GM11168 (cell line): ENCODE data around the gene HTT.

Experiments used
- in situ Hi-C: fragments of 300-500 bp; cut with MboI; formaldehyde crosslinking; loops from one replicate; pipeline ENCODE4 v1.12.0; 2022; ENCODE audit warnings: low sequenced_read_pairs; ENCODE audit not compliant: unreplicated experiment

Gene HTT

DNA sequence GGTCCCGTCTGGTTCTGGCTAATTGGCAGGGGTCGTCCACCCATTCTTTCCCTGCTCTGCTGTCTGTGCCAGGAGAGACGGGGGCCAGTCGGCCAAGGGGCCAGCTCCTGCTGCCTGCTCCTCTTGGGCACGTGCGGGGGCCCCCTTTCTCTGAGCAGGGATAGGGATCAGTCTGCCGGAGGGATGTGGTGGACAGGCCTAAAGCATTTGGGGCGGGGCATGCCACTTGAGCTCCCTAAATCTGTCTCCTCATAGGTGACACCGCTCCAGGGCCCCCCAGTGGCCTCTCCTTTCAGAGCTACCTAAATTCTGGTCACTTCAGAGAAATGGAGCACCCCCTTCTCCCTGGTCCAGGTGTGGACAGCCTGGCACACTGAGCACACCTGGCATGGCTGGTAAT, 170.3 kb downstream of the HTT start:
- in situ Hi-C loops = no loop called here

GRCh38 chr4:3245676-3246075, 171.2 kb downstream of the HTT start:
- in situ Hi-C loops = no loop called here

- in situ Hi-C loops = no loop called here
Measured at GRCh38 chr4:3246458-3247398, 172.2 kb downstream of the HTT start.

DNA sequence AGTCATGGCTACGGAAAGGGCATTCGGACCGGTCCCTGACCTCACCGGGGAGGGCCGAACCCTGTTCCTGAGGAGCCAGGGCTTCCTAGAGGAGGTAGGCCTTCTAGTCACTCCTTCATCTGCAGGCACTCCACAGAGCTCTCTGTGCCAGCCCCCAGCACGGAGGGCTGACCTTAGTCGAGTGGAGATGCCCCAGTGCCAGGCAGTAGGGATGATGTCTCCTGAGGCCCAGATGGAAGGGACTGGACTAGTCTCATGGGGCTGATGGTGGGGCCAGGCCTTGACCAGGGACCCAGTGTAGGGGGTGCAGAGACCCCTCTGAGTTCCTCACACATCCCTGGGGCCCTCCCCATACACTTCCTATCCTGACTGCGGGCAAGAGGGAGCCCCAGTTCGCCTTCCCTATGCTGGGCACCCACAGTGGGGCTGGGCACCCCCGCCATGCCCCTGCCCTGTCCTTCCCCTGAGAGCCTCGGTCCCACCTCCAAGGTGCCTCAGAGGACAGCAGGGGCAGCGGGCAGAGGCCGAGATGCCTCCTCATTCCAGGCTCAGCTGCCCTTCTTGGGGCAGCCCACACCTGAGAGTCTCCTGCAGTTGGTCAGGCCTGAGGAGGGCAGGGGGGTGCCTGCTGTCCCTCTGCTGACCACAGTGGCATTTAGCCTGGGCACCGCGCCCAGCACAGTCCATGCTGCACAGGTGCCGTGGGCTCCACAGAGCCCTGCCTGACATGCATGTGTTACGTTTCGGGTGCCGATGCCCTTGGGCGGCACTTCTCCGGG, 173.1 kb downstream of the HTT start:
- in situ Hi-C loops = no loop called here

- in situ Hi-C loops = no loop called here
Measured at GRCh38 chr4:3248178-3248480, 173.6 kb downstream of the HTT start.

GRCh38 chr4:3248811-3249661, 174.6 kb downstream of the HTT start, which contains the start of gene MSANTD1:
Gene MSANTD1, plus strand, starts transcription at chr4:3249159. Its CDS starts 64 bp downstream, at chr4:3249223.
- in situ Hi-C loops = no loop called here

DNA sequence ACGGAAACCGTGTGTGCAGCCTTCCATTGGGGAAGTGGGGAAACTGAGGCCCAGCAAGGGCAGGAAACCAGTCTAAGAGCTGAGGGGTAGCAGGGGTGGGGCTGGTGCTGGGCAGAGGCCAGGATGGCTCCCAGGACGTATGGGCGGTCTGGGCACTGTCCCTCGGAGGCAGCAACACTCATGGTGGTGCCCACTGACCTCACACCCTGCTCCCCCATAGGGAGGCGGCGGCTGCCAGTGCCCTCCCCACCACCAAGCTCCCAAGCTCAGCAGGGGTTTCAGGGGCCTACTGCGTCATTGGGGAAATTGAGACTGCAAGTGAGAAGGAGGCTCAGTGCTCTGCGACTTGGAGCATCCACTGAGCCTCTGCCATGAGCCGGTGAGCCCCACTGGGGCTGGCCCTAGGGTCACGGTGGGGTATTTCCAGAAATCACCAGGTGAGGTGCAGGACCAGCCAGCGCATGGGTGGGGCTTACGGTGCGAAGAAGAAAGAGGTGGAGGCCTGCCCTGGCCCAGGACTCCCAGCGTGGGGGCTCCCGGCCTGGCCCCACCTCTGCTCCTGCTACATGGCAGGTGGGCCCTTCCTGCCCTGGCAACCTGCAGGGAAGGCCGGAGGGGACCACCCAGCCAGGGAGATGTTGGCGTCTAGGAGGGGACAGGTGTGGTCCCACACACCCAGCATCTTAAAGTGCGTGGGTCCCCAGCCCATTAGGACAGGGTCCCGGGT, 175.4 kb downstream of the HTT start:
- in situ Hi-C loops = no loop called here

DNA sequence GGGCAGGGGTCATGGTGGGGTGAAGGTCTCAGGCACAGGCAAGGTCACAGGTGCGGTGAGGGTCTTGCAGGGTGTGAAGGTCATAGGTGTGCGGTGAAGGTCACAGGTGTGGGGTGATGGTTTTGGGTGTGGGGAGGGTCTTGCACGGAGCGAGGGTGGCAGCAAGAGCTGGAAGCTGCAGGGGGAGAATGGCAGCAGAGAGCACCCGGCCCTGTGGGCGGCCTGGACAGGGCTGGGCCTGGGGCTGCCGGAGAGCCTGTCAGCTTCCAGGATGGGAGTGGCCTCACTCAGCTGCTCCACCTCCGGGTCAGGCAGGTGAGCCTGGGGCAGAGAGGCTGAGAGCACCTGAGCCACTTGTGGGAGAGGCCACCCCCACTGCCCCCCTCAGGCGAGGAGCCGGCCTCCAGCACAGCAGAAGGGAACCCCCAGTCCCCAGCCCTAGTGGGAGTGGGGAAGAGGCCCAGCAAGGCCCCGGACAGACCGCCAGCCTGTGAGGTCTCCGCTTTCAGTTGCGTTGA, 176.0 kb downstream of the HTT start:
- in situ Hi-C loops = no loop called here

DNA sequence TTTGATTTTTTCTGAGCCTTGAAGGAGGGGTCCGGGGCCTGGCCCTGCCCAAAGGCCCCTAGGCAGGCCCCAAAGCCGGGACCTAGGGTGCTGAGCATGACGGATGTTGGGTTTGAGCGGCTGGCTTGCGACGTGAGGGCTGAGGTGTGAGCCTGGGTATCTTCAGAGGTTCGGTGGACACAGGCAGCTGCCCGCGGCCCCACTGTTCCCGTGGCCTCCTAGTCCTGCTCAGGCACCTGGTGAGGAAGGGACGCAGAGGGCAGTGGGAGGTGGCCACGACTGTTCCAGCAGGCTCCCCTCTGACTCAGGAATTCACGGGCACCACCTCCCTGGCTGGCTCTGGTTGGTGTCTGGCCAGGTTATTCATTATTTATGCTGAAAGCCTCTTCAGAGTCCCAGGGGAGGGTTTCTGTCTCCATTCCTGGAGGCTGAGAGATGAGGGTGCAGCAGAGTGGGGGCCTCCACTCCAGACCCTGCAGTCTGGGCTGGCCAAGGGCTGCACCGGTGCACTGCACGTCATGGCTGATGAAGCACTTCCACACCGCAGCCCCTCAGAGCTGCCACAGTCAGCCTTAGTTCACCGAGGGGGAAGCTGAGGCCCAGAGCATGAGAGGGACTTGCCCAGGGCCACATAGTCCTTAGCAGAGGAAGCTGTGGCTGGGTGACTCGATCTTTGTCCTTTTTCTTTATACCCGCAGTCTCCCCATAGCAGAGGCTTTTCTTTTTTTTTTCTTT, 176.6 kb downstream of the HTT start:
- in situ Hi-C loops = no loop called here

DNA sequence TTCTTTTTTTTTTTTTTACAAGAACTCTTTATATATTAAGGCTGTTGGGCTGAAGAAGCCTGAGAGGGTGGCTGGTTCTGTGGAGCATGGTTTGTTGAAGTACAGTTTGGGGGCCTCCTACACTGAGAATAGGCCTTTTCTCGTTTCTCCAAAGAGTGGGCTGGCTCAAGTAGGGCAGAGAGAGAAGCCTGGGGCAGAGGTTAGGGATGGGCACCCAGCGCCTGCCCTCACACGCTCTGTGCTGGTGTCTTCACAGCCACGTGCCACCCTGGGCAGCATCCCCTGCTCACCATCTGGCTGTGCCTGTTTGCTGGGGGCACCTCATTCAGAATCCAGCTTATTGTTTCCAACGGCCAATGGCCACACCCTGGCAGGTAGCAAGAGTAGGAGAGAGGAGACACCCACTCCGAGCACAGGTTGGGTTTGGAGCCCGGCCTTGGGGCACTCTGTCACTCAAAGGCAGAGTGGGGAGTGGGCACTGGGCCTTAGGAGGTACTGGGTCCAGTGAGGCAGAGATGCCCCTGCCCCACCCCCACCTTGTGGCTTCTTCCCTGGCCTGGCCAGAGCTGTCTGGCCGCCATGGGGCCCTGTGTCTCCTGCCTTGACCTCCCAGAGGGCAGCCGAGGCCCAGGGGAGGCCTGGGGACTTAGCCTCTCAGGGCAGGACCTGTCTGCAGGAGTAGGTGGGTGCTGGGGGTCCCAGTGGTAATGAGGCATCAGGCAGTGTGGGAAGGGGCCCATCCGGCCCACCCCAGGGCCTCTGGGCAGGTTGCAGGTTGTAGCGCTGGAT, 177.4 kb downstream of the HTT start:
- in situ Hi-C loops = no loop called here

DNA sequence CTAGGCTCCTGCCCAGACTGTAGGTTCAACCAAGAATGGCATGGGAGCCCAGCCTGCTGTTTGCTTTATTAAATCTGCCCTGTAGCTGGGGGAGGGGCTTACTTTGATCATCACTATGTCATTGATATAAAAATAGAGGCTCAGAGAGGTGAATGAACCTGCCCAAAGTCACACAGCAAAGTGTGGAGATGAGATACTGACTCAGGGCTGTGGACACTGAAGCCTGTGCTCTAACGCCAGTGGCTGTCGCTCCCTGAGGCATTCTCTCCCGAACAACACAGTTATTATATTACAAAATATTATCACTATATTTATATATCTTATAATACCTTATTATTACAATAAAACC, 178.0 kb downstream of the HTT start:
- in situ Hi-C loops = no loop called here

DNA sequence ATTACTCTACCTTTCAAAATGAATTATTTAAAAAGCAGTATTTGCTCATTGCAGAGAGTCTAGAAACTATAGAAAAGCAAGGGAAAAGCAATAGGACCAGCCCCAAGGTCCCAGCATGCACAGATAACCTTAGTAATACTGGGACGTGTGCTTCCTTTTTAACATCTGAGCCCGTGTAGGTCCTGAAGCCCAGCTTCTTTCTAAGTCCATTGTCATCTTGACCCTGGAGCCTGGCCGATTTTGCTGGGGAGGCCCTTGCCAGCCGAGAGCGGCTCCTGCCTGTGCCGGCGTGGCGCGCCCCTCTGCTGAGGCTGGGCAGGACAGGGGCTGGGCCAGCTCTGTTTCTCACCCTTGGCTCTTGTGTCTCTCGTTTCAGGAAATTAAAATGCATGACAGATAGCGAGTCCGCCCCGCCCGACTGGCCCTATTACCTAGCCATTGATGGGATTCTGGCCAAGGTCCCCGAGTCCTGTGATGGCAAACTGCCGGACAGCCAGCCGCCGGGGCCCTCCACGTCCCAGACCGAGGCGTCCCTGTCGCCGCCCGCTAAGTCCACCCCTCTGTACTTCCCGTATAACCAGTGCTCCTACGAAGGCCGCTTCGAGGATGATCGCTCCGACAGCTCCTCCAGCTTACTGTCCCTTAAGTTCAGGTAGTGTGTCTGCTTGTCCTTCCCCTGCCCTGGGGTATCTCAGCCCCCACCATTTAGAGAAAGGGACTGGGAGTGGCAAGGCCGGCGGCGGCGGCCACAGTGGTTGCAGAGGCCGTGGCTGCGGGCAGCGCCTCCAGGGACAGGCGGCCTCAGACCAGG, 178.6 kb downstream of the HTT start:
- in situ Hi-C loops = no loop called here

- in situ Hi-C loops = no loop called here
Measured at GRCh38 chr4:3253808-3254207, 179.3 kb downstream of the HTT start.

DNA sequence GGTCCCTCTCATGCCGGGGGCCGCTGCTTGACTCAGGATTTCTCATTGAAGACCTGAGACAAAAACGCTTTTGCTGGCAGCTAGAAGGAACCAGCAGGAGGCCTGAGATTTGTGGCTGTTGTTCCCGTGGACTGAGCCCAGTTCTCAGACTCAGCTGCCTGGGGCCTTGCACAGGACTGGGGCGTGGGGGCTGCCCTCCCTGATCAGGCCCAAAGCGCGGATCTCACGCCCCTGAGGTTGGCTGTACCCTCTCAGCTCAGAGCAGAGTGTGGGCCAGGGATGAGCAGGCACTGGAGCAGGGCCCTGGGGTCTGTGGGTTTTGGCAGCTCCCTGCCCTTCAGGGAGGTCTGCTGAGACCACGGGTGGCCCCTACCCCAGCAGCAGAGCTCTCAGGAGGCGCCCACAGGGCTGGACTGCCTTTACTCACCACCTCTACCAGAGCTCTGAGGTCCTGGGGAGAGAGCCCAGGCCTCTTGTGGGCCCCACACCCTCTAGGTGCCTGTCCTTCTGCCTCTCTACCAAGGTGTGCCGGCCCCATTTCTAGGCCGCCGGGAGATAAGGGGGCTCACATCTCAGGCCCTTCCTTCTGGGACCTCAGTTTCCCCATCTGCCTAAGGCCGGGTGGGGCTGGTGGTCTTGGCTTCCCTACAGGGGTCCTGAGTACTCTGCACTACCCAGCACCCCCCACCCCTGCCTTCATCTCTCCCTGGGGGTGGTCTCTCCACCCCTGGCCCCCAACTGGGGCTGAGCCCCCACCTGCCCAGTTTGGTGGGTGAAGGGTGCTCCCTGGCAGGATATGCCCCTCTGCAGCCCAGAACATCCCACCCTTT, 180.0 kb downstream of the HTT start:
- in situ Hi-C loops = no loop called here

GRCh38 chr4:3255611-3256186, 181.2 kb downstream of the HTT start:
- in situ Hi-C loops = no loop called here
